Neural cell (in vitro differentiated cells): ENCODE data around the gene AFAP1L1. TPM values are rescaled to one million over a fixed set of nuclear protein-coding genes. Genes with fewer than 3 reads are reported as not detected.

Source experiments
- H2AFZ ChIP-seq: fragments of 200-600, 300-800 bp; sonication (generic), shearing (Covaris generic); 2 replicates; pipeline ENCODE4 v1.6.0; 2014; ENCODE audit warnings: low read depth, mild to moderate bottlenecking, antibody characterized with exemption, low read length, moderate library complexity
- H3F3A ChIP-seq: fragments of 200-600 bp; shearing (Covaris generic); 2 replicates; pipeline ENCODE4 v1.6.1; 2016; ENCODE audit warnings: mild to moderate bottlenecking, moderate library complexity, mixed read lengths, antibody characterized with exemption, low read length; ENCODE audit not compliant: insufficient read depth, poor library complexity, severe bottlenecking
- H3K27ac ChIP-seq: fragments of 200-600, 300-800 bp; sonication (generic), shearing (Covaris generic); 2 replicates; pipeline ENCODE4 v1.5.1; 2014; ENCODE audit warnings: mild to moderate bottlenecking, low read length, moderate library complexity
- H3K27me3 ChIP-seq: fragments of 300-800, 200-600 bp; sonication (generic), shearing (Covaris generic); 2 replicates; pipeline ENCODE4 v1.6.0; 2014; ENCODE audit warnings: mild to moderate bottlenecking, low read depth, low read length, moderate library complexity; ENCODE audit not compliant: insufficient read depth
- H3K36me3 ChIP-seq: fragments of 300-800, 200-600 bp; sonication (generic), shearing (Covaris generic); 2 replicates; pipeline ENCODE4 v1.5.1; 2014; ENCODE audit warnings: mild to moderate bottlenecking, antibody characterized with exemption, low read length, moderate library complexity; ENCODE audit not compliant: insufficient read depth
- H3K4me2 ChIP-seq: fragments of 300-800, 200-600 bp; sonication (generic), shearing (Covaris generic); 2 replicates; pipeline ENCODE4 v1.6.0; 2014; ENCODE audit warnings: mild to moderate bottlenecking, low read length
- H3K4me3 ChIP-seq: fragments of 300-800, 200-600 bp; sonication (generic), shearing (Covaris generic); 2 replicates; pipeline ENCODE4 v1.5.1; 2014; ENCODE audit warnings: mild to moderate bottlenecking, low read length, moderate library complexity
- H3K79me2 ChIP-seq: fragments of 200-600 bp; shearing (Covaris generic); replicated peaks from 2 replicates; pipeline ENCODE4 v1.6.0; 2014; ENCODE audit warnings: mild to moderate bottlenecking, low read length, moderate library complexity; ENCODE audit not compliant: insufficient read depth
- H3K9ac ChIP-seq: fragments of 300-800, 200-600 bp; sonication (generic), shearing (Covaris generic); 2 replicates; pipeline ENCODE4 v1.6.1; 2016; ENCODE audit warnings: mild to moderate bottlenecking, low read length, mixed read lengths
- H3K9me2 ChIP-seq: fragments of 200-600 bp; shearing (Covaris generic); 2 replicates; pipeline ENCODE4 v1.6.1; 2016; ENCODE audit warnings: mild to moderate bottlenecking, low read length, mixed read lengths; ENCODE audit not compliant: insufficient read depth
- H3K9me3 ChIP-seq: fragments of 200-600, 300-800 bp; sonication (generic), shearing (Covaris generic); 2 replicates; pipeline ENCODE4 v1.6.1; 2016; ENCODE audit warnings: mild to moderate bottlenecking, mixed run types, low read length, moderate library complexity, mixed read lengths
- H4K20me1 ChIP-seq: fragments of 200-600 bp; shearing (Covaris generic); 2 replicates; pipeline ENCODE4 v1.6.1; 2016; ENCODE audit warnings: mild to moderate bottlenecking, mixed run types; ENCODE audit not compliant: insufficient read depth
- CTCF ChIP-seq: fragments of 450-650 bp; IDR thresholded peaks from 2 replicates; pipeline ENCODE4 v1.5.1; 2014; ENCODE audit warnings: antibody characterized with exemption, mild to moderate bottlenecking, moderate library complexity; ENCODE audit not compliant: poor library complexity, severe bottlenecking
- EP300 ChIP-seq: fragments of 450-650 bp; conservative IDR thresholded peaks from 2 replicates; pipeline ENCODE4 v1.6.1; 2014; ENCODE audit warnings: antibody characterized with exemption, mild to moderate bottlenecking, moderate library complexity; ENCODE audit not compliant: poor library complexity, severe bottlenecking
- EZH2 ChIP-seq: fragments of 200-600, 300-800 bp; shearing (Covaris generic), sonication (generic); IDR thresholded peaks from 2 replicates; pipeline ENCODE4 v1.6.1; 2014; ENCODE audit warnings: antibody characterized with exemption, low read length, borderline replicate concordance, mild to moderate bottlenecking; ENCODE audit not compliant: insufficient read depth, poor library complexity, severe bottlenecking
- MXI1 ChIP-seq: fragments of 450-650 bp; conservative IDR thresholded peaks from 2 replicates; pipeline ENCODE4 v1.6.1; 2014; ENCODE audit warnings: antibody characterized with exemption, mild to moderate bottlenecking; ENCODE audit not compliant: poor library complexity, severe bottlenecking
- POLR2AphosphoS5 ChIP-seq: IDR thresholded peaks from 2 replicates; pipeline ENCODE4 v1.6.1; 2012
- RAD21 ChIP-seq: fragments of 450-650 bp; conservative IDR thresholded peaks from 2 replicates; pipeline ENCODE4 v1.6.1; 2014; ENCODE audit warnings: antibody characterized with exemption, mild to moderate bottlenecking, moderate library complexity
- REST ChIP-seq: IDR thresholded peaks from 2 replicates; pipeline ENCODE4 v1.6.1; 2012; ENCODE audit warnings: borderline replicate concordance
- SMC3 ChIP-seq: fragments of 450-650 bp; conservative IDR thresholded peaks from 2 replicates; pipeline ENCODE4 v1.6.1; 2014; ENCODE audit warnings: antibody characterized with exemption, mild to moderate bottlenecking, moderate library complexity; ENCODE audit not compliant: poor library complexity
- TAF1 ChIP-seq: IDR thresholded peaks from 2 replicates; pipeline ENCODE4 v1.6.1; 2012; ENCODE audit warnings: low read depth
- polyA plus RNA-seq: library from polyadenylated mRNA; depleted of rRNA; stranded (reverse); fragments of >200 nt; gene quantifications from 2 replicates; pipeline ENCODE4 v1.2.3, GENCODE V29; 2014

The AFAP1L1 gene
- polyA plus RNA-seq, 1 donor from 2014 or later, result not detected

DNA sequence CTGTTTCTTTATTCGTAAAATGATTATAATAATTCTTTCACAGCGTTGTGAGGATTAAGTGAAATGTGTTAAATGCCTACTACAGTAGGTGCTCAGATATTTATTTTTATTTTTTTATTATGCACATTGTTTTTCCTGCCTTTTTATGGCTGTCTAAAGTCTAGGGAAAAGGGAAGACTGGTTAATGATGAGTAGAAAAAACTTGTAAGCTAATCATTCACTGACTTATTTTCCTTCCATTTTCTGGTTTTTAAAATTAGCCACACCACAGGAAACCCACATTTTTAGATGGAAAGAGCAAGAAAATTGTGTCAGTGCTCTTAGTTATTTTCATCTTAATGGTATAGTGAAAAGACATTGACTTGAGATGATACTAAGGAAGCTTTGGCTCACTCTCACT, 82.3 kb downstream of the AFAP1L1 start:
- no peak overlapping the region for H3K27ac ChIP-seq

GRCh38 chr5:149355688-149356087, 84.0 kb downstream of the AFAP1L1 start:
- no peak overlapping the region for H3K4me2 ChIP-seq
- no peaks in the 10 kb centered on the region for H3K27me3 ChIP-seq
- H2AFZ ChIP-seq, result no peak overlapping the region
- no peaks in the 10 kb centered on the region for H3K36me3 ChIP-seq
- H3K9me2 ChIP-seq, result no peaks in the 10 kb centered on the region
- no peak for TF ChIP-seq REST
- no peak for TF ChIP-seq EZH2
- TF ChIP-seq TAF1, result no peak
- TF ChIP-seq EP300, result no peak
- H3K27ac ChIP-seq, result no peak overlapping the region
- no peaks in the 10 kb centered on the region for H3K79me2 ChIP-seq
- no peak overlapping the region for H3K9ac ChIP-seq
- no peak overlapping the region for H3K4me3 ChIP-seq
- no peaks in the 10 kb centered on the region for H4K20me1 ChIP-seq
- H3F3A ChIP-seq, result no peaks in the 10 kb centered on the region
- no peaks in the 10 kb centered on the region for H3K9me3 ChIP-seq

More for the DNA sequence above, 82.3 kb downstream of the AFAP1L1 start:
- H3K9me2 ChIP-seq, result no peaks in the 10 kb centered on the region
- H3F3A ChIP-seq, result no peaks in the 10 kb centered on the region
- no peaks in the 10 kb centered on the region for H3K79me2 ChIP-seq
- H2AFZ ChIP-seq, result no peak overlapping the region
- TF ChIP-seq SMC3 (no peak), EP300 (no peak), RAD21 (no peak), TAF1 (no peak), REST (no peak), MXI1 (no peak), EZH2 (no peak), CTCF (no peak), POLR2AphosphoS5 (no peak)
- H3K4me2 ChIP-seq, result no peak overlapping the region
- H3K36me3 ChIP-seq, result no peaks in the 10 kb centered on the region
- H3K9ac ChIP-seq, result no peak overlapping the region
- no peak overlapping the region for H3K4me3 ChIP-seq
- H4K20me1 ChIP-seq, result no peaks in the 10 kb centered on the region
- H3K27me3 ChIP-seq, result no peaks in the 10 kb centered on the region
- H3K9me3 ChIP-seq, result no peaks in the 10 kb centered on the region
